HepG2 (cell line): Measurements from ENCODE around the gene STMN3. TPM values are rescaled to one million over a fixed set of nuclear protein-coding genes. Genes with fewer than 3 reads are reported as not detected.
A peak's percentile ranks its signal among the peaks of the same experiment; 100 is the strongest.

Source experiments
- ELF1 ChIP-seq: sonication (generic); formaldehyde crosslinking; IDR thresholded peaks from 2 replicates; pipeline ENCODE4 v1.4.0; 2020; ENCODE audit warnings: missing genetic modification reagents
- GZF1 ChIP-seq: sonication (generic); formaldehyde crosslinking; IDR thresholded peaks from 2 replicates; pipeline ENCODE4 v1.5.1; 2020; ENCODE audit warnings: mild to moderate bottlenecking, missing genetic modification reagents
- HNRNPUL1 ChIP-seq: fragments of 200-400 bp; formaldehyde crosslinking; IDR thresholded peaks from 2 replicates; pipeline ENCODE4 v1.6.1; 2017; ENCODE audit warnings: low read depth, mild to moderate bottlenecking, low read length, moderate library complexity
- KDM2A ChIP-seq: sonication (generic); formaldehyde crosslinking; IDR thresholded peaks from 2 replicates; pipeline ENCODE4 v1.4.0; 2020; ENCODE audit warnings: low read depth, missing genetic modification reagents, borderline replicate concordance
- MAFK ChIP-seq, 2 experiments: IDR thresholded peaks in 1 of 2; conservative IDR thresholded peaks in 1 of 2; 2 replicates each; pipeline ENCODE4 v1.6.1; 2011; ENCODE audit warnings: improper control_type of control experiment in 2 of 2, low read length in 2 of 2
- MBD4 ChIP-seq: IDR thresholded peaks from 2 replicates; pipeline ENCODE4 v1.6.1; 2012; ENCODE audit warnings: low read length, inconsistent platforms, borderline replicate concordance
- NFE2L2 ChIP-seq: fragments of 150-350 bp; IDR thresholded peaks from 2 replicates; pipeline ENCODE4 v1.6.1; 2014; ENCODE audit warnings: low read length
- PITX1 ChIP-seq: sonication (generic); formaldehyde crosslinking; IDR thresholded peaks from 2 replicates; pipeline ENCODE4 v1.5.1; 2020; ENCODE audit warnings: mild to moderate bottlenecking, missing genetic modification reagents
- RBM39 ChIP-seq: fragments of 200-400 bp; formaldehyde crosslinking; IDR thresholded peaks from one replicate; pipeline ENCODE4 v1.6.1; 2018; ENCODE audit warnings: antibody characterized with exemption, mild to moderate bottlenecking, low read depth, low read length; ENCODE audit not compliant: poor library complexity, severe bottlenecking
- SIN3B ChIP-seq: fragments of 150-350 bp; IDR thresholded peaks from 2 replicates; pipeline ENCODE4 v1.6.1; 2014; ENCODE audit warnings: low read length
- SRF ChIP-seq: IDR thresholded peaks from 2 replicates; pipeline ENCODE4 v1.6.1; 2011; ENCODE audit warnings: mild to moderate bottlenecking, low read depth, low read length, moderate library complexity
- TCF7 ChIP-seq: sonication (generic); IDR thresholded peaks from 2 replicates; pipeline ENCODE4 v1.6.1; 2016; ENCODE audit warnings: antibody characterized with exemption, low read depth
- ZFAT ChIP-seq: sonication (generic); formaldehyde crosslinking; conservative IDR thresholded peaks from 2 replicates; pipeline ENCODE4 v1.8.1; 2023; ENCODE audit warnings: missing genetic modification reagents, inconsistent platforms
- ZIK1 ChIP-seq: sonication (generic); formaldehyde crosslinking; IDR thresholded peaks from 2 replicates; pipeline ENCODE4 v1.5.0; 2020; ENCODE audit warnings: mild to moderate bottlenecking, low read depth, missing genetic modification reagents, borderline replicate concordance
- ZNF225 ChIP-seq: sonication (generic); formaldehyde crosslinking; IDR thresholded peaks from 2 replicates; pipeline ENCODE4 v1.4.0; 2020; ENCODE audit warnings: mild to moderate bottlenecking, missing genetic modification reagents
- ZNF234 ChIP-seq: sonication (generic); formaldehyde crosslinking; conservative IDR thresholded peaks from 2 replicates; pipeline ENCODE4 v1.5.1; 2020; ENCODE audit warnings: mild to moderate bottlenecking, missing genetic modification reagents
- ZNF276 ChIP-seq: sonication (generic); formaldehyde crosslinking; IDR thresholded peaks from 2 replicates; pipeline ENCODE4 v1.4.0; 2020; ENCODE audit warnings: mild to moderate bottlenecking, low read depth, missing genetic modification reagents
- ZNF382 ChIP-seq: sonication (generic); formaldehyde crosslinking; IDR thresholded peaks from 2 replicates; pipeline ENCODE4 v1.5.0; 2020; ENCODE audit warnings: missing genetic modification reagents, mild to moderate bottlenecking, borderline replicate concordance
- ZNF569 ChIP-seq: sonication (generic); formaldehyde crosslinking; IDR thresholded peaks from 2 replicates; pipeline ENCODE4 v1.5.0; 2020; ENCODE audit warnings: mild to moderate bottlenecking, missing genetic modification reagents, moderate library complexity, borderline replicate concordance
- ZNF572 ChIP-seq: sonication (generic); formaldehyde crosslinking; IDR thresholded peaks from 2 replicates; pipeline ENCODE4 v1.5.1; 2020; ENCODE audit warnings: mild to moderate bottlenecking, missing genetic modification reagents
- polyA plus RNA-seq, 8 experiments: library from polyadenylated mRNA; depleted of rRNA in 3 of 8; stranded (reverse) in 7 of 8; unstranded in 1 of 8; fragments of >200 nt; fragmentation: Illumina TruSeq in 4 of 8; extraction: Trizol in 4 of 8; gene quantifications; 2 replicates each; pipeline versions ENCODE4 v1.2.1 to v1.2.3, GENCODE V29; 2011 to 2016; ENCODE audit warnings: low read depth in 4 of 8, missing spikeins in 1 of 8, mixed read lengths in 1 of 8; ENCODE audit not compliant: insufficient read depth in 1 of 8
- total RNA-seq, 5 experiments: library from RNA; depleted of rRNA; stranded (reverse); fragments of >200 nt; fragmentation: Illumina TruSeq; extraction: Trizol; gene quantifications; 2 replicates each; pipeline ENCODE4 v1.2.3, GENCODE V29; 2016; ENCODE audit warnings: low read depth in 1 of 5
- TF ChIP-seq, protein P1 (sequence below): sonication (generic); formaldehyde crosslinking; IDR thresholded peaks from 2 replicates; pipeline ENCODE4 v1.4.0; 2020; ENCODE audit warnings: missing genetic modification reagents
- TF ChIP-seq, protein P2 (sequence below): sonication (generic); formaldehyde crosslinking; IDR thresholded peaks from 2 replicates; pipeline ENCODE4 v1.4.0; 2020; ENCODE audit warnings: mild to moderate bottlenecking, missing genetic modification reagents
- TF ChIP-seq, protein P3 (sequence below): sonication (generic); formaldehyde crosslinking; IDR thresholded peaks from 2 replicates; pipeline ENCODE4 v1.4.0; 2020; ENCODE audit warnings: mild to moderate bottlenecking, missing genetic modification reagents

STMN3 gene
- total and polyA plus RNA-seq, 2 of the 13 experiments (the other 11 are each of a cell fraction or from before 2014, with no cell fraction given): 21.0 to 48.3 TPM

GRCh38 chr20:63628246-63628975 lies 24.8 kb downstream of the STMN3 start (continued):
- peak; percentile 86 for TF ChIP-seq ELF1 (CRISPR knock-in tag)
- peak; percentile 68 for TF ChIP-seq RBM39
- TF ChIP-seq ZNF234 (CRISPR knock-in tag): no peak
- TF ChIP-seq, protein P1, sequence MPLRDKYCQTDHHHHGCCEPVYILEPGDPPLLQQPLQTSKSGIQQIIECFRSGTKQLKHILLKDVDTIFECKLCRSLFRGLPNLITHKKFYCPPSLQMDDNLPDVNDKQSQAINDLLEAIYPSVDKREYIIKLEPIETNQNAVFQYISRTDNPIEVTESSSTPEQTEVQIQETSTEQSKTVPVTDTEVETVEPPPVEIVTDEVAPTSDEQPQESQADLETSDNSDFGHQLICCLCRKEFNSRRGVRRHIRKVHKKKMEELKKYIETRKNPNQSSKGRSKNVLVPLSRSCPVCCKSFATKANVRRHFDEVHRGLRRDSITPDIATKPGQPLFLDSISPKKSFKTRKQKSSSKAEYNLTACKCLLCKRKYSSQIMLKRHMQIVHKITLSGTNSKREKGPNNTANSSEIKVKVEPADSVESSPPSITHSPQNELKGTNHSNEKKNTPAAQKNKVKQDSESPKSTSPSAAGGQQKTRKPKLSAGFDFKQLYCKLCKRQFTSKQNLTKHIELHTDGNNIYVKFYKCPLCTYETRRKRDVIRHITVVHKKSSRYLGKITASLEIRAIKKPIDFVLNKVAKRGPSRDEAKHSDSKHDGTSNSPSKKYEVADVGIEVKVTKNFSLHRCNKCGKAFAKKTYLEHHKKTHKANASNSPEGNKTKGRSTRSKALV (CRISPR knock-in tag): peak; percentile 91
- TF ChIP-seq ZNF225 (CRISPR knock-in tag): no peak
- no peak for TF ChIP-seq HNRNPUL1
- TF ChIP-seq KDM2A (CRISPR knock-in tag): peak; percentile 99
- peak; percentile 46; the same call in 1 of the 2 replicates for TF ChIP-seq TCF7
- TF ChIP-seq ZNF569 (CRISPR knock-in tag): no peak
- TF ChIP-seq SRF: peak; percentile 87
- TF ChIP-seq, protein P2, sequence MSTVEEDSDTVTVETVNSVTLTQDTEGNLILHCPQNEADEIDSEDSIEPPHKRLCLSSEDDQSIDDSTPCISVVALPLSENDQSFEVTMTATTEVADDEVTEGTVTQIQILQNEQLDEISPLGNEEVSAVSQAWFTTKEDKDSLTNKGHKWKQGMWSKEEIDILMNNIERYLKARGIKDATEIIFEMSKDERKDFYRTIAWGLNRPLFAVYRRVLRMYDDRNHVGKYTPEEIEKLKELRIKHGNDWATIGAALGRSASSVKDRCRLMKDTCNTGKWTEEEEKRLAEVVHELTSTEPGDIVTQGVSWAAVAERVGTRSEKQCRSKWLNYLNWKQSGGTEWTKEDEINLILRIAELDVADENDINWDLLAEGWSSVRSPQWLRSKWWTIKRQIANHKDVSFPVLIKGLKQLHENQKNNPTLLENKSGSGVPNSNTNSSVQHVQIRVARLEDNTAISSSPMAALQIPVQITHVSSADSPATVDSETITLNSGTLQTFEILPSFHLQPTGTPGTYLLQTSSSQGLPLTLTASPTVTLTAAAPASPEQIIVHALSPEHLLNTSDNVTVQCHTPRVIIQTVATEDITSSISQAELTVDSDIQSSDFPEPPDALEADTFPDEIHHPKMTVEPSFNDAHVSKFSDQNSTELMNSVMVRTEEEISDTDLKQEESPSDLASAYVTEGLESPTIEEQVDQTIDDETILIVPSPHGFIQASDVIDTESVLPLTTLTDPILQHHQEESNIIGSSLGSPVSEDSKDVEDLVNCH (CRISPR knock-in tag): no peak
- no peak for TF ChIP-seq MAFK (conservative IDR thresholded peaks at IDR 0.05 in 1 of 2, IDR thresholded peaks at IDR 0.05 in 1 of 2; ENCODE audit: low read length in 2 of 2)
- TF ChIP-seq ZNF572 (CRISPR knock-in tag): no peak; the same call in 1 of the 2 replicates
- TF ChIP-seq, protein P3, sequence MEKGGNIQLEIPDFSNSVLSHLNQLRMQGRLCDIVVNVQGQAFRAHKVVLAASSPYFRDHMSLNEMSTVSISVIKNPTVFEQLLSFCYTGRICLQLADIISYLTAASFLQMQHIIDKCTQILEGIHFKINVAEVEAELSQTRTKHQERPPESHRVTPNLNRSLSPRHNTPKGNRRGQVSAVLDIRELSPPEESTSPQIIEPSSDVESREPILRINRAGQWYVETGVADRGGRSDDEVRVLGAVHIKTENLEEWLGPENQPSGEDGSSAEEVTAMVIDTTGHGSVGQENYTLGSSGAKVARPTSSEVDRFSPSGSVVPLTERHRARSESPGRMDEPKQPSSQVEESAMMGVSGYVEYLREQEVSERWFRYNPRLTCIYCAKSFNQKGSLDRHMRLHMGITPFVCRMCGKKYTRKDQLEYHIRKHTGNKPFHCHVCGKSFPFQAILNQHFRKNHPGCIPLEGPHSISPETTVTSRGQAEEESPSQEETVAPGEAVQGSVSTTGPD (CRISPR knock-in tag): no peak
- no peak; the same call in 1 of the 2 replicates for TF ChIP-seq MBD4
- TF ChIP-seq ZFAT (CRISPR knock-in tag): no peak
- TF ChIP-seq GZF1 (CRISPR knock-in tag): peak; percentile 91; the same call in 1 of the 2 replicates
- TF ChIP-seq ZNF382 (CRISPR knock-in tag): no peak
- TF ChIP-seq PITX1 (CRISPR knock-in tag): peak; percentile 89
- TF ChIP-seq NFE2L2: no peak
- TF ChIP-seq ZNF276 (CRISPR knock-in tag): peak; percentile 94
- TF ChIP-seq ZIK1 (CRISPR knock-in tag): no peak
- peak; percentile 93 for TF ChIP-seq SIN3B
